Germinal center (tissue), 1 donor: ENCODE results near the gene TIE1.

Source experiments
- DNase-seq: peaks from one replicate; pipeline ENCODE4 v3.0.0; 2012; ENCODE audit warnings: mixed read lengths, low spot score

Gene TIE1

DNA sequence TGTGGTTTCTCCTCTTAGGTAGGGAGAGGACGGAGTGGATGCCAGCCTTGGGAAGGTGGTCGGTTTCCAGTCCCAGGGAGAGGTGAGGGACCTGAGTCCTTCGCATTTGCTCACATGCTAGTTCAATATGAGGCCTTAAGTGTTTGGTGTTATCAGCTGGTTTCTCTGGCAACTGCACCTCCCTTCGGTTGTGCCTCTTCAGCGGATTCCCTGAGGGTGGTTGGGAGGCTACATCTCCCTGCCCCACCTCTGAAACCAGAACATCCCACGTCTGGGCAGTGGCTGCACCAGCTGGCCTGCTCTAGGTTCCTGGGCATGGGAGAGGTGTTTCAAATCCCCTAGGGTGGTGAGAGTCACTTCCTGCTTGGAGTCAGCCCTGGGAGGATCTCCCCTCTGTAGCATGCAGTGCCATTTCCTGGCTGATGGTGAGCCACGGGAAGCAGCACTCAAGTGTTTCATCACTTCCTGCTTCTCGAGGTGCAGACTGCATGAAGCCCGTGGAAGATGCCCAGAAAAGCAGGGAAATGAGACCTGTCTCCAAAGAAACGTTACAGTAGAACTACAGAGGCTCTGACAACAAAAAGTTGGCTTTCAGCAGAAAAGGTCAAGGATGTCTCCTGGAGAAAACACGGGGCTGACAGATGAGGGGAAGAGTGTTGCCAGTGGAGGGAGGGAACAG lies 26.5 kb upstream of the TIE1 start:
- no peak for DNase-seq

DNA sequence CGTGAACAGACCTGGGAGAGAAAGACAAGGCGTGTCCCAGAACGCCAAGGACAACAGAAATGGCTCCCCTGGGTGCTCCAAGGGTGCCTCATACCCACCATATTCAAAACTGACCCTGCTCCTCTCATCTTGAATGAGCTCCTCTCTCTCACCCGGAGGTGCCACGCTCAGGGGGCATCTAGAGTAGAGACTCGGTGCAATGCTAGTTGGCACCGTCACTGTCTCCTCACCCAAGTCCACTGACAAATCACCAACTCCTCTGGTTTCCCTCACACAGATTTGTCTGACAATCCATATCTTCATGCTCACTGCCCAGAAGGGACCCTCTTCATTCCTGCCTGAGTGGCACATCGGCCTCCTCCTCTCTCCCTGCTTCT lies 26.0 kb upstream of the TIE1 start:
- DNase-seq: no peak

DNA sequence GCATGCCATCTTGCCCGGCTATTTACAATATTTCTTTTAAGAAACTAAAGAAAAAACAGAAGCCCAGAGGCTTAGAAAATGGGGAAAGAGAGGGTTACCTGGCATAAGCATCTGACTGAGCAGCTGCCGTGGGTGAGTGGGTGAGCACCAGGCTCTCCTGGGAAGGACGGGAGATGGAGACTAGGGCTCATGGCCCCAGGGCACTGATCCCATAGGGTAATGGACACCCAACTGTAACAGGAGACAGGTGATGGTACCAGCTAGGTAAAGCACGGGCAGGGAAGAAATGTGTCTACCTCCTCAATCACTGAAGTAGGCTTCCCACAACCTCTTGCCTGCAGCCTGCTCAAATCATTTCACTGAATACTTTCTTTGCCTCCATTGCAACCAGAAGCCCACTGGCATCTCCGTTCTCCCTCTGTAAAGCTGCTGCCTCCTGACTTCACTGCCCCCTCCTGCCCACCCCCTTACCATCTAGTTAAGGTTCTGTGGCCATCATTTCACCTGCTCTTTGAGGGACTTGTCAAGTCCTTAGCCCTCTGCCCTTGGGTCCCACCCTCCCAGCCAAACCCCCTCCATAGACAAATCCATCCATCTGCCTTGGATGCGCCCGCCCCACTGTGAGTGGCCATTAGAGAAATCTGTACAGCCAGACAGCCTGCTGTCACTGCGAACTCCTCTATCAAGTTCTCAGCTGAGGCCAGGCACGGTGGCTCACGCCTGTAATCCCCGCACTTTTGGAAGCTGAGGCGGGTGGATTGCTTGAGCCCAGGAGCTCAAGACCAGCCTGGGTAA lies 24.8 kb upstream of the TIE1 start:
- no peak for DNase-seq

DNA sequence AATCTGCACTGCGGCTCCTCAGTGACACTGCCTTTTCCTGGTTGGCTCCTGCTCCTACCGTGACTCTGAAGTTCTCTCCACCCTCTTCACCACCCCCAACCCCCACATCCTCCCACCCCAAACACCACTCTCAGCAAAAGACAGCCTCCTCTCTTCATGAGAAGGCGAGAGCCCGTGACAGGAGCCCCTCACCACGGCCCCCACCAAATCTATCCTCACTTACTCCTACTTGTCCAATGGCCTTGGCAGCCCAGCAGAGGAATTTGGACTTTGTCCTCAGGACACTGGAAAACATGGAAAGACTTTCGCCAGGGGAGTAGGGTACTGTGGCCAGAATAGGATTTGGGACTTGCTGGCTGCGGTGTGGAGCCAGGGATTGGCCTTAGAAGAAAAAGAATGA lies 24.1 kb upstream of the TIE1 start:
- DNase-seq: no peak

DNA sequence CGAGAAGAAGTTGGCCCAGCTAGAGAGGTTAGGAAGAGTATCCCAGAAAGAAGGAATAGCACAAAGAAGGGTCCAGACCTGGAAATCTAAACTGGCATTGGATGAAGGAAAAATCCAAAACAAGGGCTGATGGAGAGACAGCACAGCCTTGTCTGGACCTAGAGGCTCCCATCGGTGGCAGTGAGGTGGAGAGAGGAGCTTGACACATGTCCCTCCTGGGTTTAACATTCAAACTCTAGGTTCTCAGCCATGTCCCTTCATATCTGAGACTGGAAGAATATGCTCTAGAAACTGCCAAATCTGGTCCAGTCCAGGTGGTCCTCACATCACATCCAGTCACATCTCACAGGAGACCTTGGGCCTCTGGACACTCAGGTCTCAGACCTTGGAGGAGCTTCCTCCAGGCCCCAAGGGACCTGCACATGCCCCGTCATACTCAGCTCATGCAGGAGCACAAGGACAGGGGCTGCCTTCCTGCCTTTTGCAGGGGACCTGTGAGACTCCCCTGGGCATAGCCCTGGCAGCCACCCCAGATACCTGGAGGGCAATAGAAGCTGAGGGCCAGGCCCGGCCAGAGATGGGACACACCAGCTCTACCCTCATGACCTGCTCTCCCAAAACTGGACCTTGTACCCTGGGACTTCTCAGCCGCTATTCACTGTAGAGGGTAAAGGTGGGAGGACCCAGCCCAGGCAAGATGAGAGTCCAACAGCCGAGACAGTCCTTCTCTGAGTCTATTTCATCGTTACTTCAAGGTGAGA lies 23.5 kb upstream of the TIE1 start:
- DNase-seq: no peak

DNA sequence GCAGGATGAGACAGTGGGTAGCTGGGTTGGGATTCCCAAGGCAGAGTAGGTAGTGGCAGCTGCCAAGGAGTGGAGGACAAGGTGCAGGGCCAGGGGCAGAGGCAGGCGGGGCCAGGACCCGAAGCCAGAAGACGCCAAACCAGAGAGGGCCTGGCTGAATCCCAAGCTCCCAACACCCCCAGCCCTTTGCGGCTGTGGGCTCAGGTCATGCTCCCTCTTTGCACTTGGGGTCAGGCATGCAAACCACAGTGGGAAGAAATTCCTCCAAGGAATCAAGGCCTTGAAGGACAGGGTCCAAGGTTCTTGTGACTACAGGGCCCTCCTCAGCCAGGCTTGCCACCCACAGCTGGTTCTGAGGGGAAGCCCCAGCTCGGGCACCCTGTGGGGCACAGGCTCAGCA lies 21.6 kb upstream of the TIE1 start:
- no peak for DNase-seq

DNA sequence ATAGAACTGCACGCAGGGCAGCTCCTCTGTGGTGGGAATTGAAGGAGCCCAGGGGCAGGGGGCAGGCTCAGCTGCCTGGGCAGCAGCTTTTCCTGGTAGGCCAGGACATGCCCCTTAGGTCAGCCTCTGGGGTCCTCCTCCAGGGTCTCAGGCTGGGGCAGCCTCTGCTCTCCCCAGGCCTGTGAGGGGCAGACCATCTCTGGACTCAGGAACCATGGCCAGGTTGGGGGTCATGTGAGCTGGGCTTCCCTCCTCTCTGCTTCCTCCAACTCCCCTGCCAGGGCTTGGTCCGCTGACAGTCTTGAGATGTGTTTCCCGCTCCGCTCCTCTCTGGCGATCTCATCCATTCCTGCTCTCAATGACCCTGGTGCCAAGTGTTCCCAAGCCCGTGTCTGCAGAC lies 21.1 kb upstream of the TIE1 start:
- no peak for DNase-seq

DNA sequence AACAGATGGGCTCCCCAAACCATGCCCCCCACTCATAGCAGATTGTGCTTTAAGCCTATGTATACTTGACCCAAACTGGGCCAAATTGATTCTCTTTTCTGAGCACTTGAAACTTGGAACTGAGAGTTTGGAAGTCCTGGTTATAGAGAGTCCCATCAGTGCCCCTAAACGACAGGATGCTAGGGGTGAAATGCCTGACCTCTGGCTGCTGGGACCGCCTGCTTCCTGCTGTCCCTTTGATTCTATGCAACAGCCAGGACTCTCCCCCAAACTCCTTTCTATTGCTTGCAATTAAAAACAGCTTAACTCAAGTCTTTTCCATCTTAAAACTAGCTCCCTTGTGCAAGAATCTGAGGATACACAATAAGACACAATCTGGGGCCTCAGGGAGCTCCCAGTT lies 20.1 kb upstream of the TIE1 start:
- no peak for DNase-seq

DNA sequence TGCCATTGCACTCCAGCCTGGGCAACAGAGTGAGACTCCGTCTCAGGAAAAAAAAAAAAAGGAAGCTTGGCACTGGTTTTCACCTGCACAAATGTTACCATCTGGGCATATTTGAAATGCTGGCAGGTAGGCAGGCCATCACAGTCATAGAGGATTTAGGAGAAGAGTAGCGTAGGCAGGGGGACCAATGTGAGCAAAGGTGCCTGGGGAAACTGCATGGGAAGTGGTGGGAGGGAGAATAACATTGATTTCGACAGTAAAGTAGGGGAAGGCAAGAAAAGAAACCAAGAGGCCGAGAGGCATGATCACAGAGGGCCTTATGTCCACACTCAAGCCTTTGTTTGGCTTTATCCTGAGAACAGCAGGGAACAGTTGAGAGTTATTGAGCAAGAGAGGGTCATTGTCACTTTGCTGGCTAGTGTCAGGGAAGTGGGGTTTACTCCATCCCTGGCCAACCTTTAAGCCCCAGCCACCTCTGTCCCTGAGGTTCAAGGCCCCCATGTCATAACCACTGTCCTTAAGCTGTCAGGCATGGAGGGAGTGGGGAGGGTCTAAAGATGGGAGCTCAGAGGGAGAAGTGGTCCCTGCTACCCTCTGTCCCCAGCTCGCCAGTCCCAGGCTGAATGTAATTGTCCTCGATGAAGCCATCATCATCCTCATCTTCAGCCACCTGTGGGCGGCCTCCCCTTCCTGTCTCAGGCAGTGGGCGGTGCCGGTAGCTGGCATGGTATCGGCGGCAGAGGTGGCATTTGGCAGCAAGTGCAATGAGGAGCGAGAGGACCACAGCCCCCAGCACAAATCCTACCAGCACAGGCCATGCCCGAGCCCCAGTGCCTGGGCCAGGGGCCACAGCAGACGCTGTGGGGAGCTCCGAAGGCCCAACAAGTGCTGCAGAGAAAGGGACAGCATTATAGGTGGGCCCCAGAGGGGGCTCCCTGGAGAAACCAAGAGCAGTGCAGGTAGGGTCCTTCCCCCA lies 18.3 kb upstream of the TIE1 start:
- no peak for DNase-seq

DNA sequence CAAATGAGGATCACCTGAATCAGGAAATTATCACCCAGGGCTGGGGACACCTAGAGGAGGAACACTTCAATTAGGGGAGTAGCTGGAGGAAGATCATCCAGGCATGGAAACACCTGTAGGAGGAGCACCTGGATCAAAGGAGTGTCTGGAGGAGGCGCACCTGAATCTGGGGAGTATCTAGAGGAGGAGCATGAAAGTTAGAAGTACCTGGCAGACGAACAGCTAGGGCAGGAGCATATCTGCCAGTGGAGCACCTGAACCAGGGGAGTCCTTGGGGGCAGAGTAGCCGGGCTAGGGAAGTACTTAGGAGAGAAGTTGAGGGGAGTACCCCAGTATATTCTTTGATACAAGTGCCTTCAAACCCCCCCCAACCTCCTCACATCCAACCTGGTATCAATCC lies 16.7 kb upstream of the TIE1 start:
- DNase-seq: no peak

DNA sequence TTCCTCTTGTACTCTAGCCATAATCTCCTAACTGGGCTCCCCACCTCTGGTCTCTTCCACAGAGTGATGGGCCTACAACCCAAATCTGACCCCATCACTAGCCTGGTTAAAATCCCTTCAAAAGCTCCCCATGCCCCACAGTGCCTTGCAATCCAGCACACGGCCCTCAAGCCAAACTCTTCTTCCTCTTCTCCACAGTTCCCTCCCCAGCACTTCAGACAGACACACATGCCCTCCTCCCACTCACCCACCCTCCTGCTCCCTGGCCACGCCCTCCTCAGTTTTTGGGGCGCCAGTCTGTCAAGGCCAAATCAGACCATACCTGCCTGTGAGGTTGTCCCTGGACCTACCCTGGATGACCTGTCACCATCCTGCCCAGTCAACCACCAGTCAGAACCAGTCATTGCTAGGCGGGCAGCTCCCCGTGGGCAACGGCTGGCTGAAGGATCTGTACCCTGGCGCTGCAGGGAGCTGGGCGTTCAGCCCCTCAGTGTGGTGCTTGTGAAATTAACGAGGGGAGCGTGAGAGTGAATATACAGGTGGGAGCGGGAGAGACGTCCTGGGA lies 16.2 kb upstream of the TIE1 start:
- no peak for DNase-seq

DNA sequence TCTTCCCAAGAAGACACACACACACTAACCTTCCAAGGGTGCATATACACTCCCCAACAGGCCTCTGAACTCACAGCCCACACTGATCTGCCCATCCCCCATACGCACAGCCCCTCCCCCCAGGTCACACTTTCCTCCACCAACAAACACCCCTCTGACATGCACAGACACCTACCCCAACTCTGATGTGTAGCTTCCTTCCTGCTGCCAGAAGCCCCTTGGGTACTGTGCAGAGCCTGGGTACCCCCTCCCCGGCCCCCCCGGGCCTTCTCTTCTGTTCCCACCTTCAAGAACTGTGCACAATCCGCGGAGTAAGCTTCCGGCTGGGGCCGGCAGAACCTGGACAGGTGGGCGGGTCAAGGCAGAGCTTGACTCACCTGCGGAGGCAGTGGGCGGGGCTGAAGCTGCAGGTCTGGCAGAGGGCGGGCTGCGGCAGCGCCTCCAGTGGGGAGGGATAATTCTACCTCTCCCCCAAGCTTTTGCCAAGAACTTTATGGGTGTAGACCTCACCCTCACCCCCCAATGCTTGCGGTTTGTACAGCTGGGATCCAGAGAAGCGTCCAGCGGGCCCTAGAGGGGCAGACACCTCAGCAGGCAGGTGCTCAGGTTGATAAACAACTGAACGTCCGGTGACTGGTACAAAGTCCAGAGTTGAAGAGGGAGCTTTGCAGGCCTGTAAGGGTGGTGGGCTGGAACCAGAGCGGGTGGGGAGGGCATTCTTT lies 15.4 kb upstream of the TIE1 start, which contains the start of gene C1orf210:
TSS of gene C1orf210 (minus strand) at position 313 of the 722 bp plus-strand sequence. CDS start 2,311 bp downstream, outside the sequence.
- no peak for DNase-seq

DNA sequence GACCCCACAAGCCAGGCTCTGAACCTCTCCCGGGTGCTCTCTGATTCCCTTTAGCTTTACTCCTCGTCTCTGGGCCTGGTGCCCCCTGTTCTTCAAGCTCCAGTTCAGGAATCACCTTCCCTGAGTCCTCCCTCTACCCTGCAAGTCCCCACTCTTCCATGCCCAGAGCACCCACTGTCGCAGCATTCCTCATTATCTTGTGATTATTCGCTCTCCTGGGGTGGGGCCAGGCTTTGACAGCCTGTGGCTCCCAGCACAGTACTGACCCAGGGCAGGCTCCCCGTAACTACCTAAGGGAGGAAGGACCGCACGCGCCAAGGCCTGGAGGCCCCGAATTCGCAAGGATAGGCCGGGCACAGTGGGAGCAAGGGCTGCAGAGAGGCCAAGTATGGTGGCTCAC lies 14.7 kb upstream of the TIE1 start:
- no peak for DNase-seq

DNA sequence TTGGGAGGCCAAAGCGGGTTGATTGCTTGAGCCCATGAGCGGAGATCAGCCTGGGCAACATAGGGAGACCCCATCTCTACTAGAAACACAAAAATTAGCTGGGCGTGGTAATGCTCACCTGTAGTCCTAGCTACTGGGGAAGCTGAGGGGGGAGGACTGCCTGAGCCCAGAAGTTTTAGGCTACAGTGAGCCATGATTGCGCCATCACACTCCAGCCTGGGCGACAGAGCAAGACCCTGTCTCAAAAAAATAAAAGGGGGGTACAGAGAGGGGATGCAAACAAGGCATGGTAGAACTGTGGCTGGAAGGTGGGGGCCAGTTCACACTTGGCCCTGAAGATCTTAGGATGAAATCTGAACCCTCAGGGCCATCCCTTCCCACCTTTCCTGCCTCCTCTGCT lies 14.2 kb upstream of the TIE1 start:
- no peak for DNase-seq

DNA sequence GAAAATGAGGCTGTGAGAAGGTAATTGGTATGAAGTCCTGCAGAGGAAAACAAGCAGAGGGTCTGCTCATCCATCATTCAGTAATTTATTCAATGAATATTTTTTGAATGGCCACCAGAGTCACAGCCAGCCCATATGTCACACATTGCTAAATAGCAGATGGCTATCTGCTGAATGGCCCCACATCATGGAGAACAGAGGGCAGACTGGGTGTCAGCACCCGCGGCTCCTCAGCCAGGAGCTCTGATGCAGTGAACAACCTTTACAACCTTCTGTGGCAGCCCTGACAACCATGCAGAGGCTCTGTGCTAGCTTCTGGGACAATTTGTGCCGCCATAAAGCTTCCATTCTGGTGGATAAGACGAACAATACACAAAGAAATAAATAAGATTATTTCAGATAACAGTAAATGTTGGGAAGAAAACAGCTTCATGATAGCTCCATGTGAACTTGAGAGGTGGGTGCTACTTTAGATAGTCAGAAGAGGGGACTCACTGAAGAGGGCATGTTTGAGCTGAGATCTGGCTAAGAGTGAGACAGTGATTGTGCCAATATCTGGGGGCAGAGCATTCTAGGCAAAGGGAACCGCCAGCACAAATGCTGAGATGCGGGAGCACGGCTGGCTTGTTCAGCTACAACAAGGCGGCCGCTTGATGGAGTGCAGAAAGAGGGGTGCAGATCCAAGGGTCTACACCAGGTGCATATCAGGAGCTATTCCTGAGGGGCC lies 12.6 kb upstream of the TIE1 start:
- no peak for DNase-seq

DNA sequence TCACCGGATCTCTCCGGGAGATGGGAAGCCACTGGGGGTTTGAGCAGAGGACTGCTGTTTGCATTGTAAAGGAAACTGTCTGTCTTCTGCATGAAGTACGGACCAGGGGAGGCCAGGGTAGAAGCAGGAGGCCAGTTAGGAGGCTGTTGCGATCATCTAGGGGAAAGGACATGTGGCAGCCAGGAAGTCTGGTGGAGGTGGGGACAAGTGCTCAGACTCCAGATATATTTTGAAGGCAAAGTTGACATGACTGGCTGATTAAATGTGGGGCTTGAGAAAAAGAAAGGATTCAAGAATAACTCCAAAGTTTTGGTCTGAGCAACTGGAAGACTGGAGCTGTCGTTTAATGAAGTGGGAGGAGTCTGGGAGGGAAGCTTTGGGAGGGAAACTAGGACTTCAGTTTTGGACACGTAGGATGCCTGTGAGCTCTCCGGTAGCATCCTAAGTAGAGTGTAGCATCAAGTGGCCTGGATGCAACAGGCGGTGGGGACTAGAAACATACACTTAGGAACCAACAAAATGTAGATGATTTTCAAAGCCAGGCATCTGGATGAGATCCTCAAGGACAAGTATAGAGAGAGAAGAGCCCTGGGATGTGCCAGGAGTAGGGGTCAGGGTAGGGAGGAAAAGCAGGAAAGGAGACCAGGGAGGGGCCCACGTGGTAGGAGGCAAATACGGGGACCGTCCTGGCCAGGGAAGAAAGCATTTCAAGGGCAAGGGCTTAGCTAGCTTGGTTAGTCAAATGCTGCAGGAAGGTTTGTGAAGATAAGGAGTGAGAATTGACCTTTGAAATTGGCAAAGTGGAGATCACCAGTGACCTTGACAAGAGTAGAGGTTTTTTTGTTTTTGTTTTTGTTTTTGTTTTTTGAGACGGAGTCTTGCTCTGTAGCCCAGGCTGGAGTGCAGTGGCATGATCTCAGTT lies 11.7 kb upstream of the TIE1 start:
- DNase-seq: no peak

DNA sequence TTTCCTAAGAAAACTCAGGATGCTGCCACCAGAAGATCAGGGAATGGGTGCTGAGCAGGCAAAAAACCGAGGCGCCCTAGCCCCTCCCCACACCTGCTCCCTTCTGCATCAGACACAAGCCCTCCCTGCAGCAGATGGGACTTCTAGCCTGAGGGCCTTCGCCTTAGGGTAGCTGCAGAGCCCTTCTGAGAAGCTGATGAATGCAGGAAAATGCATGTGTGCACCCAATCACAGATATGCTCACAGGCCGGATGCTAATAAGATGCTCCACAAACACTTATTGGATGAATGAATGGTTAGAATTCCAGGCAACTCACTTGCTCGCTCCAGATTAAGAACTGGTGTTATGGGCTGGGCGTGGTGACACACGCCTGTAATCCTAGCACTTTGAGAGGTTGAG lies 8.6 kb upstream of the TIE1 start:
- DNase-seq: no peak

DNA sequence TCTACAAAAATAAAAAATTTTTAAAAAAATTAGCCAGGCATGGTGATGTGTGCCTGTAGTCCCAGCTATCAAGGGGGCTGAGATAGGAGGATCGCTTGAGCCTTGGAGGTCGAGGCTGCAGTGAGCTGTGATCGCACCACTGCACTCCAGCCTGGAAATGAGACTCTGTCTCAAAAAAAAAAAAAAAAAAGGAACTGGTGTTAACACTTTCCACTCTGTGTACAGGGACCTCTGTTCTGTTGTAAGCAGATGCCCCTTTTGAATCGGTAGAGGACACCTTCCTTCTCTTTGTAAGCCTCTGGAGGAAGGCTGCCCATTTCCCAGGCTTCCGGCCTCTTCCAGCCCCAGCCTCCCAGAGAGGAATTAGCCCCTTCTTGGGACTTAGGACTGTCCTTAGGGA lies 8.1 kb upstream of the TIE1 start:
- no peak for DNase-seq

DNA sequence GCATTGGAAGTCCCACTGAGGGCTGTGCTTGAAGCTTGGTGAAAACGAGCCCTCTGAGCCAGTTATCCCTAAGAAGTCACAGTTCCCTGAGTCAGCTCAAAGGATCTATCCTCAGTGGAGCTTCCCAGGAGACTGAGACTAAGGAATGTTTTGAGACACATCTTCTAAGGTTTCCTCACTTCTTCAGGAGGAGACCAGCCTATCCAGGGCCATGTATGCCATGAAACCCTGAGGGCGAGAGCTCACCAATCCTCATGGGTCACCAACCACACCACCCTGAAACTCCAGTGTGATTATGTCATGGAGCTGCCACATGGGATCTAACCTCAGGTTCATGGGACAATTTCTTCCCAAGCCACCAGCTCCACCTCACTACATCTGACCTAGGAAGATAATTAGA lies 7.6 kb upstream of the TIE1 start:
- no peak for DNase-seq
